HL-60 (cell line): ENCODE data around the gene ACOXL.

ENCODE experiments used
- DNase-seq, 2 experiments: peaks; one replicate each; pipeline ENCODE4 v3.0.0-alpha.2; 2010 to 2020; ENCODE audit warnings: low read depth in 1 of 2, low spot score in 1 of 2
- H3K27ac ChIP-seq: fragments of 250-450 bp; sonication (Bioruptor Pico); replicated peaks from 2 replicates; pipeline ENCODE4 v1.5.1; 2020; ENCODE audit warnings: mild to moderate bottlenecking, moderate library complexity
- H3K27me3 ChIP-seq: fragments of 250-450 bp; sonication (Bioruptor Pico); 2 replicates; pipeline ENCODE4 v1.5.1; 2021; ENCODE audit warnings: mild to moderate bottlenecking, moderate library complexity; ENCODE audit not compliant: insufficient read depth, poor library complexity, severe bottlenecking
- H3K4me3 ChIP-seq: replicated peaks from 2 replicates; pipeline ENCODE4 v1.5.1; 2011; ENCODE audit warnings: mild to moderate bottlenecking, control low read depth, low read length; ENCODE audit not compliant: insufficient read depth
- GABPA ChIP-seq: IDR thresholded peaks from 2 replicates; pipeline ENCODE4 v1.6.1; 2012; ENCODE audit warnings: low read depth
- POLR2AphosphoS5 ChIP-seq: IDR thresholded peaks from 2 replicates; pipeline ENCODE4 v1.6.1; 2012; ENCODE audit warnings: low read depth
- SPI1 ChIP-seq: IDR thresholded peaks from 2 replicates; pipeline ENCODE4 v1.6.1; 2012; ENCODE audit warnings: low read depth, mild to moderate bottlenecking, borderline replicate concordance
- TF ChIP-seq, protein P1 (sequence below): IDR thresholded peaks from 2 replicates; pipeline ENCODE4 v1.6.1; 2012; ENCODE audit warnings: low read depth; ENCODE audit not compliant: insufficient replicate concordance
- TF ChIP-seq, protein P2 (sequence below): IDR thresholded peaks from one replicate; pipeline ENCODE4 v1.5.1; 2011; ENCODE audit warnings: low read length, control low read depth, inconsistent platforms; ENCODE audit not compliant: insufficient read depth

ACOXL gene

DNA sequence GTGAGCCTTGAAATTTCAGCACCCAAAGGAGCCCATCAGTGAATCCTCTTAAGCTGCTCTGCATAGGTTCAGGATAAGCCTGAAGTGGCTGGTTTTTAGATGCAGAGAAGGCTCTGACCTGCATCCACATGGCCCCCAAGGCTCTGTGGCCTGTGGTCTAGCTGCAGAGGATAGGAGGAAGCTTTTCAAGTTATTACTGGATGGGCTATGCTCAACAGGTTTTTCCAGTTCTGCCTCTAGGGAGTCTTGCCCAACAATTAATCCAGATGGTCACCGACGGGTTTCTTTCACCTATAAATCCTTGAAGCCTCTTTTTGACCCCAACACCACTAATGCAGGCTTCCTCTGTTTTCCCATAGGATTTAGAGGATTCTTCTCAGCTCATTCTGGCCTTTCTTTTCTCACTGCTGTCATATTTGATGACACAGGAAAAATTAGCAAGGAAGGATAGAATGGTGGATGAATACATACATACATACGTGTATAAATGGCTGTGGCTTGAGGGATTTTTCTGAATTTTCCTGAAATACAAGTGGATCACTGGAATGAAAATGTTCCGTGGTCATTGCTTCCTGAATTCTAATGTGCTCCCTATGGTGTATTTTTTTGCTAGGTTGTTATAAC, 336.2 kb downstream of the ACOXL start:
- Histone ChIP-seq H3K27me3 (no peaks in the 10 kb centered on the region), H3K27ac (no peak overlapping the region), H3K4me3 (no peak overlapping the region)
- TF ChIP-seq SPI1 (no peak), POLR2AphosphoS5 (no peak), GABPA (no peak)
- TF ChIP-seq, protein P1, sequence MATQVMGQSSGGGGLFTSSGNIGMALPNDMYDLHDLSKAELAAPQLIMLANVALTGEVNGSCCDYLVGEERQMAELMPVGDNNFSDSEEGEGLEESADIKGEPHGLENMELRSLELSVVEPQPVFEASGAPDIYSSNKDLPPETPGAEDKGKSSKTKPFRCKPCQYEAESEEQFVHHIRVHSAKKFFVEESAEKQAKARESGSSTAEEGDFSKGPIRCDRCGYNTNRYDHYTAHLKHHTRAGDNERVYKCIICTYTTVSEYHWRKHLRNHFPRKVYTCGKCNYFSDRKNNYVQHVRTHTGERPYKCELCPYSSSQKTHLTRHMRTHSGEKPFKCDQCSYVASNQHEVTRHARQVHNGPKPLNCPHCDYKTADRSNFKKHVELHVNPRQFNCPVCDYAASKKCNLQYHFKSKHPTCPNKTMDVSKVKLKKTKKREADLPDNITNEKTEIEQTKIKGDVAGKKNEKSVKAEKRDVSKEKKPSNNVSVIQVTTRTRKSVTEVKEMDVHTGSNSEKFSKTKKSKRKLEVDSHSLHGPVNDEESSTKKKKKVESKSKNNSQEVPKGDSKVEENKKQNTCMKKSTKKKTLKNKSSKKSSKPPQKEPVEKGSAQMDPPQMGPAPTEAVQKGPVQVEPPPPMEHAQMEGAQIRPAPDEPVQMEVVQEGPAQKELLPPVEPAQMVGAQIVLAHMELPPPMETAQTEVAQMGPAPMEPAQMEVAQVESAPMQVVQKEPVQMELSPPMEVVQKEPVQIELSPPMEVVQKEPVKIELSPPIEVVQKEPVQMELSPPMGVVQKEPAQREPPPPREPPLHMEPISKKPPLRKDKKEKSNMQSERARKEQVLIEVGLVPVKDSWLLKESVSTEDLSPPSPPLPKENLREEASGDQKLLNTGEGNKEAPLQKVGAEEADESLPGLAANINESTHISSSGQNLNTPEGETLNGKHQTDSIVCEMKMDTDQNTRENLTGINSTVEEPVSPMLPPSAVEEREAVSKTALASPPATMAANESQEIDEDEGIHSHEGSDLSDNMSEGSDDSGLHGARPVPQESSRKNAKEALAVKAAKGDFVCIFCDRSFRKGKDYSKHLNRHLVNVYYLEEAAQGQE: no peak
- TF ChIP-seq, protein P2, sequence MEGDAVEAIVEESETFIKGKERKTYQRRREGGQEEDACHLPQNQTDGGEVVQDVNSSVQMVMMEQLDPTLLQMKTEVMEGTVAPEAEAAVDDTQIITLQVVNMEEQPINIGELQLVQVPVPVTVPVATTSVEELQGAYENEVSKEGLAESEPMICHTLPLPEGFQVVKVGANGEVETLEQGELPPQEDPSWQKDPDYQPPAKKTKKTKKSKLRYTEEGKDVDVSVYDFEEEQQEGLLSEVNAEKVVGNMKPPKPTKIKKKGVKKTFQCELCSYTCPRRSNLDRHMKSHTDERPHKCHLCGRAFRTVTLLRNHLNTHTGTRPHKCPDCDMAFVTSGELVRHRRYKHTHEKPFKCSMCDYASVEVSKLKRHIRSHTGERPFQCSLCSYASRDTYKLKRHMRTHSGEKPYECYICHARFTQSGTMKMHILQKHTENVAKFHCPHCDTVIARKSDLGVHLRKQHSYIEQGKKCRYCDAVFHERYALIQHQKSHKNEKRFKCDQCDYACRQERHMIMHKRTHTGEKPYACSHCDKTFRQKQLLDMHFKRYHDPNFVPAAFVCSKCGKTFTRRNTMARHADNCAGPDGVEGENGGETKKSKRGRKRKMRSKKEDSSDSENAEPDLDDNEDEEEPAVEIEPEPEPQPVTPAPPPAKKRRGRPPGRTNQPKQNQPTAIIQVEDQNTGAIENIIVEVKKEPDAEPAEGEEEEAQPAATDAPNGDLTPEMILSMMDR: no peak
- peak in 1 of 2 experiments; percentile 38 for DNase-seq

DNA sequence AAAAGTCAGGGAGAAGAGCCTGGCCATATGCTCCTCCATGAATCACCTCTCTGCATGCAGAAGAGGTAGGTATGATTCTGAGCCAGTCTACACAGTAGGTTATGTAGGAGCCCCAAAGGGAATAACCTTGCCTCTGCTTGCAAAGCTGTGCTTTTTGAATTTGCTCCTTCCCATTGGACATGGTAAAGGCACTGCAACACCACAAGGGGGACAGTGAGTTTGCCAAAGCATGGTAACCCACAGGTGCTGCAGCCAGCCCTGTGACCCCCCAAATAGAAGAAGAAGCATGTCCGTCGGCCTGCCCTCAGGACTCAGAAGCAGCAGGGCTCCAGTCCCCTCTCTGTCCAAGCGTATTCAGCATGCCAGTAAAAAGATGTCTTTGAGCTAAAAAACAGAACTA, 337.3 kb downstream of the ACOXL start:
- TF ChIP-seq, protein P1: no peak
- TF ChIP-seq SPI1: no peak
- TF ChIP-seq GABPA: no peak
- no peak for TF ChIP-seq POLR2AphosphoS5
- TF ChIP-seq, protein P2: no peak
- no peaks in the 10 kb centered on the region for H3K27me3 ChIP-seq
- DNase-seq: no peak
- H3K27ac ChIP-seq: no peak overlapping the region
- H3K4me3 ChIP-seq: no peak overlapping the region

DNA sequence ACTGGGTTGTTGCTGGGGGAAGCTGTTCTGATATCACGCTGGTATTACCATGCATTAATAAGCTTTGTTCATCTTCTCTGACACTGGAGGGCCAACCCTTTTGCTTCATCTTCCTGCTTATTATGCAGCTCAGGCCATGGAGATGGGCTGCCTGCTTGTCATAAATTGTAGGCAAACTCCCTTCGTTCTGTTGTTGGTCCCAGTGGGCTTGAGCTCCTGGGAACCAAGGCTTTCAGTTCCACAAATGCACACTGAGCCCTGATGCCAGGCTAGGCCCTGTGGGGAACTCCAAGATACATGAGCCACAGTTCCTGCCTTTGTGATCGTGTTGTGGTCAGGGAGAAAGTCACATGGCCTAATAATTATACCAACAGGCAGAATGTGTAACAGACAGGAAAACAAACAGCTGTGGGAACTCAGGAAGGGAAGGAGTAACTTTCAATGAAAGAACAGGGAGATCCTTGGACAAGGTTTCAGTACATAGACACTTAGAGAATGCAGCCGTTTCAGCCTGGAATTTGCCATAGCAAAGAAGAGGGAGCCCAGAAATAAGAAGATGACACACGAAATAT, 339.3 kb downstream of the ACOXL start:
- Histone ChIP-seq H3K27ac (no peak overlapping the region), H3K27me3 (no peaks in the 10 kb centered on the region), H3K4me3 (no peak overlapping the region)
- TF ChIP-seq GABPA (no peak), POLR2AphosphoS5 (no peak), SPI1 (no peak)
- TF ChIP-seq, protein P2: no peak
- TF ChIP-seq, protein P1: no peak
- DNase-seq: peak in 1 of 2 experiments; percentile 43
